H7 (cell line): ENCODE data around the gene ERICH6B. TPM values are rescaled to one million over a fixed set of nuclear protein-coding genes. Genes with fewer than 3 reads are reported as not detected.
"Not testable (repeated sequence)": the region's sequence is repeated elsewhere in the genome, so short reads cannot be mapped to it uniquely, and the experiment has no call there.

Source experiments
- DNase-seq: peaks from one replicate; pipeline ENCODE4 v3.0.0; 2012
- H3K27me3 ChIP-seq: 2 replicates; pipeline ENCODE4 v1.6.0; 2011; ENCODE audit warnings: mild to moderate bottlenecking, low read length; ENCODE audit not compliant: control insufficient read depth, insufficient read depth
- H3K36me3 ChIP-seq: replicated peaks from 2 replicates; pipeline ENCODE4 v1.5.1; 2011; ENCODE audit warnings: low read length; ENCODE audit not compliant: control insufficient read depth, insufficient read depth
- H3K4me3 ChIP-seq: 2 replicates; pipeline ENCODE4 v1.5.1; 2011; ENCODE audit warnings: low read depth, mild to moderate bottlenecking, control low read depth, low read length, moderate library complexity; ENCODE audit not compliant: insufficient read depth
- total RNA-seq: library from RNA; depleted of rRNA; stranded (reverse); fragments of >200 nt; shearing (Covaris generic); gene quantifications from 2 replicates; pipeline ENCODE4 v1.2.3, GENCODE V29; 2014; rRNA removed

The ERICH6B gene
- total RNA-seq: not detected in 2 replicates

- Histone ChIP-seq H3K4me3 (peak within 1 kb of the TSS; percentile 44), H3K27me3 (peaks cover 10% of the 10 kb centered on the region), H3K36me3 (no peaks in the 10 kb centered on the region)
- peak; percentile 79 for DNase-seq
These were observed at the start of gene ERICH6B for GRCh38 chr13:45615501-45616101. TSS of gene ERICH6B (minus strand) at chr13:45615739. CDS start at chr13:45597005, 18,734 bp downstream.

GRCh38 chr13:45662903-45663302 is 47.4 kb upstream of the ERICH6B start:
- H3K4me3 ChIP-seq, H3K27me3 ChIP-seq, H3K36me3 ChIP-seq, DNase-seq: not testable (repeated sequence)

- Histone ChIP-seq H3K36me3 (no peaks in the 10 kb centered on the region), H3K4me3 (no peak overlapping the region), H3K27me3 (no peaks in the 10 kb centered on the region)
- DNase-seq: no peak
These were observed 46.6 kb upstream of the ERICH6B start for GRCh38 chr13:45662162-45662561.

- not testable (repeated sequence) for H3K27me3 ChIP-seq, H3K36me3 ChIP-seq, H3K4me3 ChIP-seq, DNase-seq
These were observed 44.9 kb upstream of the ERICH6B start for GRCh38 chr13:45660458-45660857.

- Histone ChIP-seq H3K4me3 (no peak overlapping the region), H3K27me3 (no peaks in the 10 kb centered on the region), H3K36me3 (no peaks in the 10 kb centered on the region)
- DNase-seq: no peak
These were observed 44.0 kb upstream of the ERICH6B start for GRCh38 chr13:45659536-45659935.

GRCh38 chr13:45658586-45659235 is 43.2 kb upstream of the ERICH6B start:
- DNase-seq: no peak
- H3K4me3 ChIP-seq: no peak overlapping the region
- H3K36me3 ChIP-seq: no peaks in the 10 kb centered on the region

GRCh38 chr13:45654633-45655349 is 39.3 kb upstream of the ERICH6B start:
- DNase-seq: no peak
- H3K36me3 ChIP-seq: no peaks in the 10 kb centered on the region
- H3K27me3 ChIP-seq: no peaks in the 10 kb centered on the region
- H3K4me3 ChIP-seq: no peak overlapping the region

More at GRCh38 chr13:45658586-45659235, 43.2 kb upstream of the ERICH6B start:
- H3K27me3 ChIP-seq: no peaks in the 10 kb centered on the region

GRCh38 chr13:45645263-45645662 is 29.7 kb upstream of the ERICH6B start:
- H3K36me3 ChIP-seq, DNase-seq, H3K27me3 ChIP-seq, H3K4me3 ChIP-seq: not testable (repeated sequence)

GRCh38 chr13:45642159-45642558 is 26.6 kb upstream of the ERICH6B start:
- not testable (repeated sequence) for H3K36me3 ChIP-seq

GRCh38 chr13:45635291-45635690 is 19.8 kb upstream of the ERICH6B start:
- not testable (repeated sequence) for H3K4me3 ChIP-seq, DNase-seq, H3K27me3 ChIP-seq, H3K36me3 ChIP-seq

More at GRCh38 chr13:45642159-45642558, 26.6 kb upstream of the ERICH6B start:
- H3K27me3 ChIP-seq, DNase-seq, H3K4me3 ChIP-seq: not testable (repeated sequence)

- no peak for DNase-seq
- Histone ChIP-seq H3K4me3 (no peak overlapping the region), H3K27me3 (no peaks in the 10 kb centered on the region), H3K36me3 (no peaks in the 10 kb centered on the region)
These were observed 15.3 kb upstream of the ERICH6B start for GRCh38 chr13:45630791-45631190.

- H3K36me3 ChIP-seq: no peaks in the 10 kb centered on the region
- H3K4me3 ChIP-seq: no peak overlapping the region
- no peak for DNase-seq
- H3K27me3 ChIP-seq: no peaks in the 10 kb centered on the region
These were observed 14.4 kb upstream of the ERICH6B start for GRCh38 chr13:45629940-45630339.

- no peak for DNase-seq
- Histone ChIP-seq H3K36me3 (no peaks in the 10 kb centered on the region), H3K4me3 (no peak overlapping the region), H3K27me3 (no peaks in the 10 kb centered on the region)
These were observed 12.6 kb upstream of the ERICH6B start for GRCh38 chr13:45628094-45628493.

- H3K4me3 ChIP-seq: no peak overlapping the region
- H3K36me3 ChIP-seq: no peaks in the 10 kb centered on the region
- DNase-seq: no peak
- no peaks in the 10 kb centered on the region for H3K27me3 ChIP-seq
These were observed 12.1 kb upstream of the ERICH6B start for GRCh38 chr13:45627656-45628055.
